ENCODE data around the gene THY1.
A peak's percentile ranks its signal among the peaks of the same experiment; 100 is the strongest.
"Not testable (repeated sequence)": the region's sequence is repeated elsewhere in the genome, so short reads cannot be mapped to it uniquely, and the experiment has no call there.

Gene THY1

DNA sequence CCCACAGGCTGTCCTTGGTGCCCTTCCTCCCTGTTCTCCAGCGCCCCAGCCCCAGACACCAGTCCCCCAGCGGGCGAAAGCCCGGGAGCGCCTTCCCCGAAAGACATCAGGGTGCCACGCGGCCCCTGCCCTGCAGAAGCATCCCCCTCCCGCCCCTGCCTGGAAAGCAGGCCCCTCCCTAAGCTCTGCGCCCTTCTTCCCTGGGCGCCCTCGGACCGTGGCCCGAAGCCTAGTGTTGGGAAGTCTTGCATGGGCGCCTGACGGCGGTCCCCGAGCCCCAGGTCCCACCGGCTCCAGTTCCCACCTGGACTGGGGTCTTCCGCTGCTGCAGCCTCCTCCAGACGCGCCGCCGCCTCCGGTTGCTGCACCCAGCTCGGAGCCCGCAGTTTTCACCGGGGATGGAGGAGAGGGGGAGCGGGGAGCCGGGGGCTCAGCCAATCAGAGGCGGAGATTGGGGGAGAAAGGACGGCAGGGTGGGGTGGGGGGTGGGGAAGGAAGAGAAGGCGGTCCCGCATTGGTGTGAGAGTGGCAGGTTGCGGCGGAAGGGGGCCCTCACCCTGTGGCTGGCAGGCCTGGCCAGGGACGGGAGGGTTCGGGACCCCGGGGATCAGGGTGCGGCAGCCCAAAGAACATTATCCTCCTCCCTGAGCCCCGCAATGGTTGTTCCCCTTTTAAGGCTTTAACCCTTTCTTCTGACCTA is at the start of gene THY1:
Gene THY1 (minus strand): TSS at position 364 of the 700 bp plus-strand sequence. CDS start 2,267 bp downstream, outside the sequence.
- peak; percentile 28 to 48 for DNase-seq

- no peak for DNase-seq
These were observed 49.3 kb upstream of the THY1 start for GRCh38 chr11:119472186-119472855.

GRCh38 chr11:119471329-119471728 is 48.4 kb upstream of the THY1 start:
- DNase-seq: no peak

GRCh38 chr11:119470317-119471291 is 47.6 kb upstream of the THY1 start:
- no peak for DNase-seq

DNA sequence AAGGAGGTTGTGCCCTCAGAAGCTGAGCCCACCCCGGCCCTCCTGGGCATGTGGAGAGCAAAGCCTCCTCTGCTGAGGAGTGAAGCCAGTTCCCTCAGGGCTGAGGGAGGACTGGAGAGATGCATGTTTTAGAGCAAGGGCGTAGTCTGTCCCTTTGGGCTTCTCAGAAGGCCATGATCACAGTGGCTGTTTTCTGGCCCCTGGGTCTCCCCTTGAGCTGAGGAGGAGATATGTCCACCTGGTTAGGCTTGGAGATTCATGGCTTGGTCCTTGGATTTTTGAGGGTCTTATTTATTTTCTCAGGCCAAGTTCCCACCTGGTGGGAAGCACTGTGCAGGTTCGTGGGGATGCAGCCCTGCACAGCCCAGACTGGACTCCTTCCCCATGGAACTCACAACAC is 46.5 kb upstream of the THY1 start:
- no peak for DNase-seq

DNA sequence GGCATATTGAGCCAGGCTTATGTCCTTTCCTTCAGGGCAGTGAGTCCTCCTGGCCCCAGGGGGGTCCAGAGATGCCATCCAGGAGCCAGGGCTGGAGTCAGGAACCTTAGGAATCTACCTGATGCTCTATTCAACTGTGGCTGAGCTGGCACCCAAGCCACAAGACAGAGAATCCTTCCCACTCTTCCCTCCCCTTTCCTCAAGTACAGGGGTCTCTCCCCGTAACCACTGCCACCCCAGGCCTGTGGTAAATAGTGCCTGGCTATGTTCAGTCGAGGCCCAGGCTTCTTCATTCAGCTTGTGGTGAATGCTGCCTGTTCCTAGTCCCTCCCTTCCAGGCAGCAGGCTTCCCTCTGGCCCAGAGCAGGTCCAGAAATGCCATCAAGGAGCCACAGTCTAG is 45.5 kb upstream of the THY1 start:
- DNase-seq: no peak

- DNase-seq: no peak
These were observed 38.4 kb upstream of the THY1 start for GRCh38 chr11:119461229-119461963.

DNA sequence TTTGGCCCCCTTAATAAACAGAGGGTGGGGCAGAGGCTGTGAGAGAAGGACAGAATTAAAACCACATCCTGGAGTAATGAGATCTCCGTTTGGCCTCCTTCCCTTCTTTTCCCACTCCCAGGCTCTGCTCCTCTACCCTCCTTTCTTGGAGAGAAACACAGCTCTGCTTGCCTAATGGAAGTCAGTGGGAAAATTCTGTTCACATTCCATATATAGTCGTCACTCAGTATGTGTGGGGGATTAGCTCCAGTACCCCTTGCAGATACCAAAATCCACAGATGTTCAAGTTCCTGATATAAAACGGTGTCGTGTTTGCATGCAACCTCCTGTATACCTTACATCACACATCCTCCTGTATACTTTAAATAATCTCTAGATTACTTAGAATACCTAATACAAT is 37.6 kb upstream of the THY1 start:
- DNase-seq: no peak

- DNase-seq: no peak
These were observed 37.1 kb upstream of the THY1 start for GRCh38 chr11:119460097-119460496.

- no peak for DNase-seq
These were observed 36.5 kb upstream of the THY1 start for GRCh38 chr11:119459293-119459976.

GRCh38 chr11:119455708-119456107 is 32.7 kb upstream of the THY1 start:
- DNase-seq: not testable (repeated sequence)

DNA sequence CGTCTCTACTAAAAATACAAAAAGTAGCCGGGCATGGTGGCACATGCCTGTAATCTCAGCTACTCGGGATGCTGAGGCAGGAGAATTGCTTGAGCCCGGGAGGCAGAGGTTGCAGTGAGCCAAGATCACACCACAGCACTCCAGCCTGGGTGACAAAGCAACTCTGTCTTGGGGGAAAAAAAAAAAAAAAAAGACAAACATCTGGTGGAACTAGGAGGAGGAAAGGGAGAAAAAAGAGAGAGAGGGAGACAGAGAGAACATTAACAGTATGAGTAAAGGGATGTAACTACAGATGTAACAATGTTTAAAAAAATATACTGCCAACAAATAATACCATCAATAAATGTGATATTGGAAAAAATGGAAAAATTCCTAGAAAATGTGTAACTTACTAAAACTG is 32.3 kb upstream of the THY1 start:
- DNase-seq: not testable (repeated sequence)

DNA sequence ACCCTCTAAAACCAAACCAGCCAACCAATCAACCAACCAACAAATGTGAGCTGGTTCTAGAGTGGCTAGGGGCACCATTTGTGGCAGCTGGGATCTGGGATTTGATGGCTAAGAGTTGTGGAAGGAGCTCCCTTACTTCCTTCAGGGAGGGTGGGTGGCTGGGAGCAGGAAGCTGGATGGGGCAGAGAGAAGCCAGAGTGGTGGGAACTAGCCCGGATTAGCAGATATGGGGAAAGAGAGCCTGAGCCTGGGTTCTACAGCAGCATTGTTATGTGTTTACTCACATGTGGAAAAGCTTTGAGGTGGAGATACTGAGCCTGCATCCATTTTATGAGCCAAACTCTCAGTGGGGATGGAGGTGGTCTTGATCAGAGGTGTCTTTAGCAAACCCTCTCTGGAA is 30.9 kb upstream of the THY1 start:
- DNase-seq: no peak

DNA sequence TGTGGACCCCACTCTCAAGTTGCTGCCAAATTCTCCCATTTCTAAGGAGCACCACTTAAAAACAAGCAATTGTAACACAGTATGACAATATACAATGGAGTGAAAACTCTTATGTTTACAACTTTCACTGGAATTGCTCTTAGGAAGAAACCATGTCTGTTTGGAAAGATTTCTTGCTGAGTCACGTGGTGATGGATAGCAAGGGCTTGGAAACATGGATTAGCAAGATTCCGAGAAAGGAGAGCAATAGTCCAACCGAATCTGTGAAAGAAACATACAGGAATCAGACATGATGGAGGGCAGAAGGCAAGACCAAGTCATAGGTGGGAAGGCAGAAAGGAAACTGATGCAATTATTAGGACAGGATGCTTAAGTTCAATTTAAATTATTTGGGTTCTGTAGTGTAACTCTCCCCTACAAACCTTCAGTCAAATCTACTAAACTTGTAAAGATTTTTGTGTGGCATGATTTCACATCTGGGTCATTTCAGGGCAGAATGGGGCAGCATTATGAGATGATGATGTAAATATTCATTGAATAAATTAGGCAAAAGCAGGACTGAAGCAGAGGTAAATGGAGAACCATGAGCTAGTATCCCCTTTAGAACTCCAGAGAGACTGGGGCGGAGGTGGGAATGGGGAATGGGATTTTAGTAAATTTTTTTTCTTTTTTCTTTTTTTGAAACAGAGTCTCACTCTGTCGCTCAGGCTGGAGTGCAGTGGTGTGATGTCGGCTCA is 27.8 kb upstream of the THY1 start:
- no peak for DNase-seq

DNA sequence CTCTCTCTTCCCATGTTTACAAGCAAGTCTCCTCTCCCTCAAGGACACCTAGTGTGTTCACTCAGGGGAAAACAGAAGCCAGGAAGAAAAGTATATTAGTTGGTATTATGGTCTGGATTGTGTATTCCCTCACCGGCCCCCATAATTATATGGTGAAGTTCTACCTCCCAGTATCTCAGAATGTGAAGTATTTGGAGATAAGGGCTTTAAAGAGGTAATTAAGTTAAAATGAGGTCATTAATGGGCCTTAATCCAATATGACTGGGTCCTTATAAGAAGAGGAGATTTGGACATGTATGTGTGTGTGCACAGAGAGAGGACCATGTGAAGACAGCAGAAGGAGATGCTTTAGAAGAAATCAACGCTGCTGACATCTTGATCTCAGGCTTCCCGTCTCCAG is 26.5 kb upstream of the THY1 start:
- DNase-seq: no peak

GRCh38 chr11:119448380-119448779 is 25.4 kb upstream of the THY1 start:
- no peak for DNase-seq

- no peak for DNase-seq
These were observed 24.8 kb upstream of the THY1 start for GRCh38 chr11:119447664-119448242.

DNA sequence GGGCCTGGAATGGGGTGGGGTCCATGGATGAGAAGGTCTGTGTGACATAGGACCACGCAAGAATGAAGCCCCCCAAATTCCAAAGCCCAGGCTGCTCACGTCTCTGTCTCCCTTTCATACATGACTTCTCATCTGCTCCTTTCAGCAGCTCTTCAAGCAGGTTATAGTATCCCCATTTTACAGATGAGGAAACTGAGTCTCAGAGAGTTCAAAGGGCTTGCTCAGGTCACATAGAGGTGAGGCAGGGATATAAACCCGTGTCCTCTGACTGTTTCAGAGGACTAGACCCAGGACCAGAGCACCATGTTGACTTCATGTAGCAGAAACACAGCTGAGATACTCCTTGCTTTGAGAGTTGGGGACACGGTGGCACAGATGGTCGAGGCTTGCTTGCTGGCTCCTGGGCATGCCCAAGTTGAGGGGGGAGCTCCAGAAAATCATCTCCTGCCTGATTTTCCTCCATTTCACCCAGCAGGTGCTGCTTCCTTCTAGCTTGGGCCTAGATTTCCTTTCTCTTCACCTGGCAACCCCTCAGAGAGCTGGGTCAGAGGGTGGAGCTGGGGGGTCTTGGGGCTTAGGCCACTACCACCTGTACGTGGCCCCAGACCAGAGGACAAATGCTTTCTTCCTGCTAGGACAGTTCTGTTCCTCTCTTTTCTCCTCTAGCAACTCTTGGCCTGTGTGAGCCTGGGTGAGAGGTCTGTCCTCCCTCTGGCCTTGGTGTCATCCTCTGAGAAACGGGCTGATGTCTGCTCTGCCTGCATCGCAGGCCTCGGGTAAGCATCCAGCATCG is 24.1 kb upstream of the THY1 start:
- no peak for DNase-seq

GRCh38 chr11:119446434-119446833 is 23.5 kb upstream of the THY1 start:
- no peak for DNase-seq

DNA sequence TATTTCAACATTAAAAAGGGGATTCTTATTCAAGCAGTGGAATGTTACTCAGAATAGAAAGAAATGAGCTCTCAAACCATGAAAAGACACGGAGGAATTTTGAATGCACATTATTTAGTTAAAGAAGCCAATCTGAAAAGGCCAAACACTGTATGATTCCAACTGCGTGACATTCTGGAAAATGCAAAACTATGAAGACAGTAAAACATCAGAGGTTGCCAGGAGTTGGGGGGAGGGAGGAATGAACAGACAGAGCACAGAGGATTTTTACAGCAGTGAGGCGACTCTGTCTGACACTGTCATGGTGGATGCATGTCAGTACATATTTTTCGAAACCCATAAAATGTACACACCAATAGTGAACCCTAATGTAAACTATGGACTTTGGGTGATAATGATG is 22.9 kb upstream of the THY1 start:
- DNase-seq: no peak
